ENCODE measurements around the gene VPS36. TPM values are rescaled to one million over a fixed set of nuclear protein-coding genes. Genes with fewer than 3 reads are reported as not detected.

Gene VPS36
- total and polyA plus RNA-seq, 2 of the 13 experiments (the other 11 are each of a cell fraction or from before 2014, with no cell fraction given) = 17.2 to 22.4 TPM

- TF ChIP-seq ZFP37 (CRISPR knock-in tag; IDR thresholded peaks at IDR 0.05; ENCODE audit: borderline replicate concordance) (no peak; the same call in 1 of the 2 replicates), FLYWCH1 (CRISPR knock-in tag; IDR thresholded peaks at IDR 0.05) (peak; percentile 90; the same call in 1 of the 2 replicates), ZNF558 (CRISPR knock-in tag; IDR thresholded peaks at IDR 0.05; ENCODE audit: borderline replicate concordance) (no peak), NFKBIZ (CRISPR knock-in tag; IDR thresholded peaks at IDR 0.05) (peak; percentile 69), ZNF713 (CRISPR knock-in tag; IDR thresholded peaks at IDR 0.05) (no peak), ZSCAN20 (CRISPR knock-in tag; IDR thresholded peaks at IDR 0.05; ENCODE audit: borderline replicate concordance) (peak; percentile 93), EHMT2 (IDR thresholded peaks at IDR 0.05; ENCODE audit: borderline replicate concordance, low read depth, low read length) (no peak), ZNF670 (CRISPR knock-in tag; IDR thresholded peaks at IDR 0.05; ENCODE audit: borderline replicate concordance) (peak; percentile 81; the same call in 1 of the 2 replicates), RBAK (CRISPR knock-in tag; IDR thresholded peaks at IDR 0.05) (no peak), MEIS2 (CRISPR knock-in tag; IDR thresholded peaks at IDR 0.05) (peak; percentile 54; the same call in 1 of the 2 replicates), NFE2 (CRISPR knock-in tag; IDR thresholded peaks at IDR 0.05) (no peak), MIER2 (CRISPR knock-in tag; IDR thresholded peaks at IDR 0.05) (peak; percentile 53; the same call in 1 of the 2 replicates), ZSCAN9 (CRISPR knock-in tag; IDR thresholded peaks at IDR 0.05; ENCODE audit: borderline replicate concordance) (peak; percentile 17; the same call in 1 of the 2 replicates), NAIF1 (CRISPR knock-in tag; IDR thresholded peaks at IDR 0.05; ENCODE audit: borderline replicate concordance) (no peak; the same call in 1 of the 2 replicates), ZBTB10 (CRISPR knock-in tag; IDR thresholded peaks at IDR 0.05; ENCODE audit: borderline replicate concordance) (no peak), THAP11 (CRISPR knock-in tag; IDR thresholded peaks at IDR 0.05) (peak; percentile 82), NFKB2 (CRISPR knock-in tag; IDR thresholded peaks at IDR 0.05; ENCODE audit: borderline replicate concordance) (peak; percentile 90), TRIM22 (IDR thresholded peaks at IDR 0.05) (no peak), ZBTB2 (CRISPR knock-in tag; IDR thresholded peaks at IDR 0.05; ENCODE audit: low read depth) (peak; percentile 55; the same call in 1 of the 2 replicates), ZNF276 (CRISPR knock-in tag; IDR thresholded peaks at IDR 0.05; ENCODE audit: low read depth) (0 out of 2 replicates have a peak, but pooled peaks have one; percentile 60), TAF15 (IDR thresholded peaks at IDR 0.05; ENCODE audit: low read depth, low read length, poor library complexity, severe bottlenecking) (no peak), CCAR2 (optimal IDR thresholded peaks at IDR 0.05; ENCODE audit: low read depth, low read length) (no peak), TEAD2 (CRISPR knock-in tag; IDR thresholded peaks at IDR 0.05) (no peak)
Observed at GRCh38 chr13:52450012-52450792, at the start of gene VPS36 (continued).

All from HepG2 (cell line).